ENCODE results near the gene SUMO4.

DNA sequence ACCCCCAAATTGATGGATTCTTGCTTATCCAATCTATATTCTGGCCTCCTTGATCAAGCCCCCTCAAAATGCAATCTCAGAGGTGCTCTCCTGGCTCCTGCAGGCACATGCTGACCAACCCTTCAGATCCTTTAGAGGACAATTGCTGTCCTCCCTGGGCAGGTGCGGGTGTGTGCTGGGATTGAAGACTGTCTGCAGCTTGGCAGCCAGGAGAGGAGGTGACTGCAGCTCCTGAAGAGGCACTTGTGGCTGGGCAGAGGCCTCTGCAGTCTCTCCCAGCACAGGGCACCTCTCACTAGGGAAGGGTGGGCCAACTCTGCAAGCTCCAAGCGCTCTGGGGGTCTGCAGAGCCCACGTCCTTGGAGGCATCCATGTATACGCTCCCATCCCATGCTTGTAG is 28.5 kb downstream of the SUMO4 start:
- TF ChIP-seq, protein P1, sequence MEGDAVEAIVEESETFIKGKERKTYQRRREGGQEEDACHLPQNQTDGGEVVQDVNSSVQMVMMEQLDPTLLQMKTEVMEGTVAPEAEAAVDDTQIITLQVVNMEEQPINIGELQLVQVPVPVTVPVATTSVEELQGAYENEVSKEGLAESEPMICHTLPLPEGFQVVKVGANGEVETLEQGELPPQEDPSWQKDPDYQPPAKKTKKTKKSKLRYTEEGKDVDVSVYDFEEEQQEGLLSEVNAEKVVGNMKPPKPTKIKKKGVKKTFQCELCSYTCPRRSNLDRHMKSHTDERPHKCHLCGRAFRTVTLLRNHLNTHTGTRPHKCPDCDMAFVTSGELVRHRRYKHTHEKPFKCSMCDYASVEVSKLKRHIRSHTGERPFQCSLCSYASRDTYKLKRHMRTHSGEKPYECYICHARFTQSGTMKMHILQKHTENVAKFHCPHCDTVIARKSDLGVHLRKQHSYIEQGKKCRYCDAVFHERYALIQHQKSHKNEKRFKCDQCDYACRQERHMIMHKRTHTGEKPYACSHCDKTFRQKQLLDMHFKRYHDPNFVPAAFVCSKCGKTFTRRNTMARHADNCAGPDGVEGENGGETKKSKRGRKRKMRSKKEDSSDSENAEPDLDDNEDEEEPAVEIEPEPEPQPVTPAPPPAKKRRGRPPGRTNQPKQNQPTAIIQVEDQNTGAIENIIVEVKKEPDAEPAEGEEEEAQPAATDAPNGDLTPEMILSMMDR (IDR thresholded peaks at IDR 0.05), result no peak
- TF ChIP-seq EZH2 (IDR thresholded peaks at IDR 0.05), result no peak

Measured in neural progenitor cell (in vitro differentiated cells).